Panc1 (cell line): ENCODE results near the gene TSPAN14.

ENCODE experiments used
- TF ChIP-seq, protein P1 (sequence below): fragments of 450-650 bp; IDR thresholded peaks from 2 replicates; pipeline ENCODE4 v1.5.1; 2017; ENCODE audit warnings: mild to moderate bottlenecking
- TF ChIP-seq, protein P2 (sequence below), 2 experiments: IDR thresholded peaks; 2 replicates each; pipeline ENCODE4 v1.6.1; 2011 to 2012; ENCODE audit warnings: low read depth in 2 of 2, control low read depth in 1 of 2, low read length in 1 of 2, mild to moderate bottlenecking in 1 of 2, moderate library complexity in 1 of 2; ENCODE audit not compliant: insufficient read depth in 1 of 2

DNA sequence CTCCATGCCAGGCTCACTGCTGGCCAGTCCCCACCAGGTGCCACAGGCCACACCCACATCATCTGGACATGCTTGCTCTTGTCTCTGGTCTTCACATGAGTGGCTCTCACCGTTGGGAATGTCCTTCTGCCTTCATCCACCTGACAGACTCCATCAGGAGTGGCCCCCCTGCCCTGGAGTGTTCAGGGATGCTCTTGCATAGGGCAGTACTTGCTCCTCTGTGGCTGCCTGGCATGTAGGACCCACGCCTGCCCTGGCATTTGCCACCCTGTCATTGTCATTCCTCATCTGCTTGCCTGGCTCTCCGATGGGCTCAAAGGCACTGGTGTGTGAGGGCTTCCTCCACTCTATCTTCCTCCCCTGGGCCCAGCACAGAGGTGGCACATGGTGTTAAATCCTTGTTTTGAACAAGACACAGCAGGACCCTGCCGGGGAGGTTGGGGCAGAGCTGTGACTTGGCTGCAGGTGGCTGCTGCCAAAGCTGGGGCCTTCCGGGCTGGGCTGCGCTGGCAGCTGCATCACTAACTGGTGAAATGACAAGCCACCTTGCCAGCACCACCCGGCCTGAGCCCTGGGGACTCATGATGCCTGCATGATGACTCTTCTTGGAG is 85.4 kb downstream of the TSPAN14 start:
- TF ChIP-seq, protein P1, sequence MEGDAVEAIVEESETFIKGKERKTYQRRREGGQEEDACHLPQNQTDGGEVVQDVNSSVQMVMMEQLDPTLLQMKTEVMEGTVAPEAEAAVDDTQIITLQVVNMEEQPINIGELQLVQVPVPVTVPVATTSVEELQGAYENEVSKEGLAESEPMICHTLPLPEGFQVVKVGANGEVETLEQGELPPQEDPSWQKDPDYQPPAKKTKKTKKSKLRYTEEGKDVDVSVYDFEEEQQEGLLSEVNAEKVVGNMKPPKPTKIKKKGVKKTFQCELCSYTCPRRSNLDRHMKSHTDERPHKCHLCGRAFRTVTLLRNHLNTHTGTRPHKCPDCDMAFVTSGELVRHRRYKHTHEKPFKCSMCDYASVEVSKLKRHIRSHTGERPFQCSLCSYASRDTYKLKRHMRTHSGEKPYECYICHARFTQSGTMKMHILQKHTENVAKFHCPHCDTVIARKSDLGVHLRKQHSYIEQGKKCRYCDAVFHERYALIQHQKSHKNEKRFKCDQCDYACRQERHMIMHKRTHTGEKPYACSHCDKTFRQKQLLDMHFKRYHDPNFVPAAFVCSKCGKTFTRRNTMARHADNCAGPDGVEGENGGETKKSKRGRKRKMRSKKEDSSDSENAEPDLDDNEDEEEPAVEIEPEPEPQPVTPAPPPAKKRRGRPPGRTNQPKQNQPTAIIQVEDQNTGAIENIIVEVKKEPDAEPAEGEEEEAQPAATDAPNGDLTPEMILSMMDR, result no peak
- TF ChIP-seq, protein P2, sequence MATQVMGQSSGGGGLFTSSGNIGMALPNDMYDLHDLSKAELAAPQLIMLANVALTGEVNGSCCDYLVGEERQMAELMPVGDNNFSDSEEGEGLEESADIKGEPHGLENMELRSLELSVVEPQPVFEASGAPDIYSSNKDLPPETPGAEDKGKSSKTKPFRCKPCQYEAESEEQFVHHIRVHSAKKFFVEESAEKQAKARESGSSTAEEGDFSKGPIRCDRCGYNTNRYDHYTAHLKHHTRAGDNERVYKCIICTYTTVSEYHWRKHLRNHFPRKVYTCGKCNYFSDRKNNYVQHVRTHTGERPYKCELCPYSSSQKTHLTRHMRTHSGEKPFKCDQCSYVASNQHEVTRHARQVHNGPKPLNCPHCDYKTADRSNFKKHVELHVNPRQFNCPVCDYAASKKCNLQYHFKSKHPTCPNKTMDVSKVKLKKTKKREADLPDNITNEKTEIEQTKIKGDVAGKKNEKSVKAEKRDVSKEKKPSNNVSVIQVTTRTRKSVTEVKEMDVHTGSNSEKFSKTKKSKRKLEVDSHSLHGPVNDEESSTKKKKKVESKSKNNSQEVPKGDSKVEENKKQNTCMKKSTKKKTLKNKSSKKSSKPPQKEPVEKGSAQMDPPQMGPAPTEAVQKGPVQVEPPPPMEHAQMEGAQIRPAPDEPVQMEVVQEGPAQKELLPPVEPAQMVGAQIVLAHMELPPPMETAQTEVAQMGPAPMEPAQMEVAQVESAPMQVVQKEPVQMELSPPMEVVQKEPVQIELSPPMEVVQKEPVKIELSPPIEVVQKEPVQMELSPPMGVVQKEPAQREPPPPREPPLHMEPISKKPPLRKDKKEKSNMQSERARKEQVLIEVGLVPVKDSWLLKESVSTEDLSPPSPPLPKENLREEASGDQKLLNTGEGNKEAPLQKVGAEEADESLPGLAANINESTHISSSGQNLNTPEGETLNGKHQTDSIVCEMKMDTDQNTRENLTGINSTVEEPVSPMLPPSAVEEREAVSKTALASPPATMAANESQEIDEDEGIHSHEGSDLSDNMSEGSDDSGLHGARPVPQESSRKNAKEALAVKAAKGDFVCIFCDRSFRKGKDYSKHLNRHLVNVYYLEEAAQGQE (IDR thresholded peaks at IDR 0.05; ENCODE audit: insufficient read depth in 1 of 2, low read depth in 2 of 2, low read length in 1 of 2), result no peak
